ENCODE measurements around the gene CTNS.
A peak's percentile ranks its signal among the peaks of the same experiment; 100 is the strongest.

CTNS gene

DNA sequence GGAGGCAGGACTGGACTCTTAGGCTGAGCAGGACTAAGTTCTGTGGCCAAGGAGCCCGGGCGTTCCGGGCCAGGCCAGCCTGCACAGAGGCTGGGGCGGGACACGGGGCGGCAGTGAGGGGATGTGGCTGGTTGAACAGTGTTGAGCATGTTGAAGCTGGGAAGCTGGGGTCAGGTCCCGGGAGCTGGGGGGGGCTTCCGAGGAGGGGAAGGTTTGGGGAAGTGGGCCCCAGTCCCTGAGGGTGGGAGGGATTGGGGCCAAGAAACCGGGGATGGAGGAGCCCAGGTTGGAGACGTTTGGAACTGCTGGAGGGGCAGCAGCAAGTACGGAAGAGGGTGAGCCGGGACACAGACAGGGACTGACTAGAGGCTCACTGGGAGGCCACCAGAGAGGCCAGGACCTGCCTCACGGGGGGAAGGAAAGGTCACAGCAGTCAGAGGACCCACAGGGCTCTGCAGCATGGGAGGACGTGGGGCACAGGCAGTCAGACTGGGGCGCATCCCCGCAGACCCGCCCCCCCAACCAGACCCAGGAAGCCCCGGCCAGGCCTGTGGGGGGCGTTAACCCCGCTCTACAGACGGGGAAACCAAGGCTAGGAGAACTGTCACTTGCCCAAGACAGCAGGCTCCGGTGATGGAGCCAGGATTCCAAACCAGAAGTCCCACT, 22.4 kb downstream of the CTNS start:
- DNase-seq (ENCODE audit: low read depth in 2 of 2) = no peak

DNA sequence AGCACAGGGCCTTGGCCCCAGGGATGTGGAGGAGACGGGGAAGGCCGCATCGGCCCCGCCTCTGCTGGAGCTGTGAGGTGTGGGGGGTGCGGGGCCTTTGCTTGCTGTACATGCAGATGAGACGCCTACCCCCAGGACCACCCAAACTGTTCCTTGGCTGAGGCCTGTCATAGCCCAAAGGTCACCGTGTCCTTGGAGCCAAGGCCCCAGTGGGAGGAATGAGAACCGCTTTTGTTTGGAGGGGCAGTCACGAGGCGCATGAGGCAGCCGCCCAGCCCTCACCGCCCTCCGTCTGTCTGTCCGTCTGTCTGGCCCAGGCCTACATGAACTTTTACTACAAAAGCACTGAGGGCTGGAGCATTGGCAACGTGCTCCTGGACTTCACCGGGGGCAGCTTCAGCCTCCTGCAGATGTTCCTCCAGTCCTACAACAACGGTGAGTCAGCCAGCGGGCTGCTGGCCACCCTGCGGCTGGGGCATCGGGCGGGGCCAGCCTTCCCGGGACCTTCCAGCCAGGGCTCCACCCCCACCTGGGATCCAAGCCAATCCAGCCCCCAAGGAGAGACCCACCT, 23.1 kb downstream of the CTNS start:
- no peak for DNase-seq (ENCODE audit: low read depth in 2 of 2)

DNA sequence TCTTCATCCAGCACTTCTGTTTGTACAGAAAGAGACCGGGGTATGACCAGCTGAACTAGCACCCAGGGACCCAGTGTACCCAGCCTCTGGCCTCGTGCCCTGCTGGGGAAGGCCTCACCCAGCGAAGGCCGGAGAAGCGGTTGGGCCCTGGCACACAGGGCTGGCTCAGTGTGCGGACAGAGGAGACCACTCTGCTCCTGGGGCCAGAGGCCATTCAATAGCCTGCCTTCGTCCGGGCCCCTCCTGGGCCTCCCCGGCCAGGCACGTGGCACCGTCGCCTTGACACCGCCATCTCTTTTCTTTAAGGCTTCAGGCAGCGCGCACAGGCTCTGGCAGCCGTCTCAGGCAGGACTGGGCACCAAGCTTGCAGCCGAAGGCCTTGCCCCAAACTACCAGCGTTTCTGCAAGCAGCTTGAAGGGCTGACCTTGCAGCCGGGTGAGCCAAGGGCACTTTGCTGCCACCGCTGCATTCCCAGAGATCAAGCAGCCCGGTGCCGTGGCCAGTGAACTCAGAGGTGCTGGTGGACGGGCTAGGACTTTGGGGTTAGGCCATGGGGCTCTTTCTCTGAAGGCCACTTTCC, 23.8 kb downstream of the CTNS start:
- no peak for DNase-seq (ENCODE audit: low read depth in 2 of 2)

GRCh38 chr17:3663102-3664011, 26.8 kb downstream of the CTNS start:
- no peak for DNase-seq (ENCODE audit: low read depth in 2 of 2)

DNA sequence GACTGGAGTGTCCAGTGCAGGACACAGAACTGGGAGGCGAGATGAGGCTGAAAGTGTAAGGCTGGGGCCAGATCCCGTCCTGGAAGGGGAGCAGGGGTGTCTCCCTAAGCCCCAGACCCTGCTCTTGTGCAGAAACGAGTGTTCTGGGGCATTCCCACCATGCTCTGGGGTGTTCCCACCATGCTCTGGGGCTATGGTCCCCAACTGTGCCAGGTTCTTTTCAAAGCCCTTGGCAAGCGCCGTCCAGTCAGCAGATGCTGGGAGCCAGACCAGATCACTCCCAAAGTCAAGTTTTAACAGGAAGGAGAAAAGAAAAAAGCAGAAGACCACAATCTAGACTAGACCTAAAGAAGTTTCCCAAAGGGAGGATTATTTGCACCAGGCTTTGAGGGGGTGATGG, 29.3 kb downstream of the CTNS start:
- no peak for DNase-seq (ENCODE audit: low read depth in 2 of 2)

DNA sequence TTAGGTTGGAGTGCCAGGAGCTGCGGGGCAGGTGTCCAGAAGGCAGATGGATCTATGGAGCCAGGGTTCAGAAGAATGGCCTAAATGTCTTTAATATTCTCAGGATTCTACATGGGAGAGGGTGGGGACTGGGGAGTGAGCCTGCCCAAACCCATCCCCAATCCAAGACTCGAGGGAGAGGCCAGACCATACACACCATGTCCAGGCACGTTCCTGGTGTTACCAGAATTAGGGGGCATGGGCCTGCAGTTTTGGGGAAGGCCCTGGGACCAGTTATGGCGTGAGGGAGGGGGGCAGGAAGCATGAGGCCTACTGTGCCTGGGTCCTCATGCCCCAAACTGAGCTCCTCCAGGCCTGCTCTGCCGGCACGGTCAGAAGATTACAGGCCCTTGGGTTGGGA, 30.0 kb downstream of the CTNS start:
- DNase-seq (ENCODE audit: low read depth in 2 of 2) = no peak

DNA sequence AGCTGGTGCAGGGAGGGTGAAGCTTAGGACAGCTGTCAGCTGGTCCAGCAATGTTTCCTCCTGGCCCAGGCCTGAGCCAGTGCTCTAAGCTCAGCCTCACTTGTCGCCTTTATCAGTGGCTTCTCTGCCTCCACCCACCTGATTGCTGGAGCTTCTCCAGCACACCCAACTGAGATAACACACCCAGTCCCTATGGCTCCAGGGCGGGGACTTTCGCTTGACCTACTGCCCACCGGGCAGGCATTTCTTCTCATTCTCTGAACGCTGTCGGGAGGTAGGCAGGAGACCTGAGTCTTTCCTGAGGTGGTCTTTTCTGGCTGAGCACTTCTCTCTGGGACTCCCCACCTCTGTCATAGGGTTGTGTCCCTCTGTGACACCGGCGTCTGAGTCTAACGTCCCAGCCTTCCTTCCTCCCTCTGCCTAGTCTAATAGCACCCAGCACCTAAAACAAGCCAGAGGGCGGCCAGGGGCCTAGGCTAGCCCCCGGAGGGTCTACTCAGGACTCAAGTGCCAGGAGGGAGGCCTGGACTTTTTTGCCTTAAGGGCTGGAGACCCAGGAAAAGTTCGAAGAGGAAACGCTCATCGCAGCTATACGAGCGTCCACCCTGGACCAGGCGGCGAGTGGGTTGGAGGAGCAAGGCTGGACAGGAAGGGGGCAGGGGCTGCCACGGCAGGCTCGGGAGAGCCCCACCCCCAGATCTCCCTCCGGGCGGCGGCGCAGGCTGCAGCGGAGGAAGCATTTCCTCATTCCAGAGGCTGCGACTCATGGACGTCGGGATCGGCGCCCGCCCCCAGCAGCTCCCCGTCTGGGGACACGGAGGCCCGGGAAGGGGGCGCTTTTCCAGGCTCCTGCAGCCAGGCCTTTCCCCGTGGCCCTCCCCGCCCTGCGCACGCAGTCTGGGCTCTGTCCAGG, 31.1 kb downstream of the CTNS start:
- DNase-seq (ENCODE audit: low read depth in 2 of 2) = no peak

DNA sequence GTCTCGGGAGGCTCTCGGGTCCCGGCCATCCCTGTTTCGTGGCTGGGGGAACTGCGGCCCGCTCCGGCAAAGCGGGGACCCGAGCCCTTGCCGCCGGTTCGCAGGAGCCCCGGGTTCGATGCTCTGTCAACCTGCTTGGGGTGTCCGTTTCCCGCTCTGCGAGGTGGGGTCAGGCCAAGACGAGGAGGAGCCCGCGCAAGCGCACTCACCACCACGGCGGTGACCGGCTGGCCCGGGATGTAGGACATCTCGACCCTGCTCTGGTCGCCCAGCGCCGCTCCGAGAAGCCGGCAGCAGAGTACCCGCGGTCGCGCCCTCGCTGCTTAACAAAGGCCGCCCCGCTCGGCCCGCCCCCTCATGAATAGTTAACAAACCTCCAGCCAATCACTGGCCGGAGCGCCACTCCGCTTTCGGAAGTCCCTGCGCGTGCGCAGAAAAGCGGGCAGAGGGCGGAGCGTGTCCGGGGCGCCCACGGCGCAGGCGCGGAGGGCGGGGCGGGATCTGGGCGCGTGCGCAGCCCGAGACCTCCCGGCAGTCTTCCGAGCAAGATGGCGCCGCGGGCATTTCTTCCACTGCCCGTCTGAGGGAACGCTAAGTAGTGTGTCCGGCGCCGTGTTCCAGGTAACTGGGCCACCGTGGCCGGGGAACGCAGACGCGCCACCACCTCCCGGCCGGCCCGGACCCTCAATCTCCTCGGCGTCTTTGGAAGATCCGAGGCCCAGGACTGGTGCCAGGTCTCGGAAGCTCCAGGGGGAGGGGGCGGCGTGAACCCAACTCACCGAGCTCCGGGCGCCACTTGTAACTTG, 31.9 kb downstream of the CTNS start, which contains the start of the genes EMC6 and TAX1BP3:
Gene EMC6 (plus strand): TSS at position 534 of the 806 bp plus-strand sequence. CDS start 335 bp downstream, outside the sequence.
Gene TAX1BP3 (minus strand): TSS at position 300 of the 806 bp plus-strand sequence. CDS start 52 bp downstream, at position 248.
- peak; percentile 96 for DNase-seq (ENCODE audit: low read depth in 2 of 2)

DNA sequence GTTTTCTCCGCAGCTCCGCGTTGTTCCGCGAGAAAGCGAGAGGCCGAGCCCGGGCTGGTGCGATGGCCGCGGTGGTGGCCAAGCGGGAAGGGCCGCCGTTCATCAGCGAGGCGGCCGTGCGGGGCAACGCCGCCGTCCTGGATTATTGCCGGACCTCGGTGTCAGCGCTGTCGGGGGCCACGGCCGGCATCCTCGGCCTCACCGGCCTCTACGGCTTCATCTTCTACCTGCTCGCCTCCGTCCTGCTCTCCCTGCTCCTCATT, 32.5 kb downstream of the CTNS start:
- DNase-seq (ENCODE audit: low read depth in 2 of 2) = no peak

DNA sequence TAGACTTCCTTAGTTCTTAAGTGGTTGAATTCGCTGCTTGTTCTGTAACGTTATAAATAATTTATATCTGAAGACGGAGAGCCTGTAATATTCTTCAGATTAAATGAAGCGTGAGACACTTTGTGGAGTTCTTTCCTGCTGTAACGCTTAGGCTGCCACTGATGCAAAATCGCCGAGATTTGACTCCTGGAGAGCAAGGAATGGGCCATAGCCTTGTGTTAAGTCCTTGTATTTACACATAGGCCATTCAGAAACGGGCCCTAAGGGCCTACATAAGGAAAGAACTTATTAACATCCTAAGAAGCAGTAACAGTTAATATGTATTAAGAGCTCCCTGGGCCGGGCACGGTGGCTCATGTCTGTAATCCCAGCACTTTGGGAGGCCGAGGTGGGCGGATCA, 33.0 kb downstream of the CTNS start:
- no peak for DNase-seq (ENCODE audit: low read depth in 2 of 2)

DNA sequence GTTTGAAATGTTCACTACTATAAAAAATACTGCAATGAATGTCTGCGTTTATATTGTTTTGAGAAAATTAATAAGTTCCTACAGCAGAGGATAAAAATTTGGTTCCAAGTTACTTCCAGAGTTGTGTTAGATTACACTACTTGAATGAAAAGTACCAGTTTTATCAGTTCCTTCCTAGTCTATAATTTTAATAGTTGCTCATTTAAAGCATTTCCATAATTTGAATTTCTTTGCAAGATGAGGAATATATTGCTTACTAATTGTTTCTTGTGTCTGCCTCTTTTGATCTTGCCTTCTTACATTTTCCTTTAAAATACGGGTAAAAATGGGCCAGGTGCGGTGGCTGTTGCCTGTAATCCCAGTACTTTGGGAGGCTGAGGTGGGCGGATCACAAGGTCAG, 36.0 kb downstream of the CTNS start:
- no peak for DNase-seq (ENCODE audit: low read depth in 2 of 2)

DNA sequence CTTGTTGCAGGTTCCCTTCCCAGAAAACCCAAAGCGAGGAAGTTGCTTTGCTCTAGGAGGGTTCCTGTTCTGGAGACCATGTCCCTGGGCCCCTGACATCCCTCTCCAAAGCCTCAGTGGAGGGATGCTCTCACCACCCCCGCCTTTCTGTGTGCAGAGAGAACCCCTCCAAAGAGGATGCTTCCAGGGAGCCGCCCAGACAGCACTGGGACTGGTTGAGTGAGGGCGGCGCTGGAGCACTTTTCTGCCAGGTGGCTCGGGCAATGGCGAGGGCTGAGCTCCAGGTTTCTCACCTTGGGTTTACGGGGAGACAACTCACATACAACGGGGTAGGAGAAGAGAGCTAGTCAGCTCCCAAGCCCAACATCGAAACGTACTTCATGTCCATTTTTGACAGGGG, 39.3 kb downstream of the CTNS start:
- DNase-seq (ENCODE audit: low read depth in 2 of 2) = no peak

- DNase-seq (ENCODE audit: low read depth in 2 of 2) = no peak
These were observed 41.7 kb downstream of the CTNS start for GRCh38 chr17:3678095-3678820.

DNA sequence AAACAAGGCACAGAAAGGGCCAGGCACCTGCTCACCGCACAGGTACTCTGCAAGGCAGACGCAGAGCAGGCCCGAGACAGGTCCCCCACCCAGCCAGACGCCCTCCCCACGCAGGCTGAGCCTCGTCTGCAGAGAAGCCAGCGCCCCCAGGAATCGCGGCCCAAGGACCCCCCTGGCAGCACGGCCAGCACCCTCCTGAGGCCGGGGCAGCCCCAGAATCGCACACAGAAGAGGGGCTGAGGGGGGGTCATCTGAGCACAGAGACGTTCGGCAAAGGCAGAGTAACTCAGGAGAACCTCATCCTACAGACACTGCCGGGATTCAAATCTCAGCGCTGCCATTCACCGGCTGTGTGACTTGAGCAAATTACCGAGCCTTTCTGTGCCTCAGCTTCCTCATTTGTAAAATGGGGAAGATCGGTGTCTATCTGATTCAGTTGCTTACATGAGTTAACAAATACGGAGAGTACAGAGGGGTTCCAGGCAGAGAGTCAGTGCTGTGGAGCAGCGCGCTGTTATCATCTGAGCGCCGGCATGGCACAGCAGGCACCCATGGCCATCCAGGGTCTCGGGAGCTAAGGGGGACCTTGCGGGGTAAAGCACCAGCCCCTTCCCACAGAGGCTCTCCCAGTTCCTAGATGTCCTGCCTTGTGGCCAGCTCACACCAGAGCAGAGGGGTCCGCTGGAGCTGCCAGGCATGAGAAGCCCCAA, 42.4 kb downstream of the CTNS start:
- DNase-seq (ENCODE audit: low read depth in 2 of 2) = no peak

DNA sequence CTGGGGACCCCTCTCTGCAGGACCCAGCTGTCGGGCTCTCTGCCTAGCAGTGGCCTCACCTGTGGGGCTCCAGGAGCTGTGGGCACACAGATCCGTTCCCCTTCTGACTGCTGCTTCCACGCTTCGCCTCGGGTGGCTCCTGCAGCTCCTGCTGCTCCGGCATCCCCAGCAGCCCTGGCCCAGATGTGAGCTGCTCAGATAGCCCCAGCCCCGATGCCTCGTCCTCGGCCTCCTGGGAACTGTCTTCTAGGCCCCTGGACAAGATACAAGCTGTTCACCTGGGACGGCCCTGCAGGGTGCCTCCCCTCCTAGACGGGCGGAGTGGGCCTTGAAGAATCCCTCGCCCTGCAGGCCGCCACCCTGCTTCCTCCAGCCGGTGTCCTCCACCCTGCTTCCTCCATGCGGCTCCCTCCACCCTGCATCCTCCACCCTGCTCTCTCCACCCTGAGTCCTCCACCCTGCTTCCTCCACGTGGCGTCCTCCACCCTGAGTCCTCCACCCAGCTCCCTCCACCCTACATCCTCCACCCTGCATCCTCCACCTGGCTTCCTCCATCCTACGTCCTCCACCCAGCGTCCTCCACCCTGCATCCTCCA, 43.1 kb downstream of the CTNS start:
- DNase-seq (ENCODE audit: low read depth in 2 of 2) = no peak

GRCh38 chr17:3681057-3681456, 44.5 kb downstream of the CTNS start:
- DNase-seq (ENCODE audit: low read depth in 2 of 2) = no peak

GRCh38 chr17:3681565-3681964, 45.0 kb downstream of the CTNS start:
- DNase-seq (ENCODE audit: low read depth in 2 of 2) = no peak

DNA sequence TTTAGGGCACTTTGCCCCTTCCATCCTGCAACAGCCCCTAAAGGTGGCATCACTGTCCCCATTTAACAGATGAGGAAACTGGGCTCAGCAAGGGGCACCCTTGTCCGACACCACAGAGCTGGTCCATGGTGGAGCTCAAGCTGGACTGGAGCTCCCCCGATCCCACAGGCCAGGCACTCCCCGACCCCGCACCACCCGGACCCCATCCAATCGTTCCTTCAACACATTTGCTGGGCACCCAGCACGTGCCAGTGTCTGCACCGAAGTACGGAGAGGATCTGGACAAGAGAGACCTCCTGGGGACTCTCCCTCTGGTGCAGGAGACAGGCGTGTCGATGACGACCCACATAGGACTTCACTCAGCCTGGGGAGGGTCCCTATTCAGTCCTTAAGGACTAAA, 45.5 kb downstream of the CTNS start:
- DNase-seq (ENCODE audit: low read depth in 2 of 2) = no peak

GRCh38 chr17:3683054-3683511, 46.5 kb downstream of the CTNS start:
- peak; percentile 30 to 33 for DNase-seq (ENCODE audit: low read depth in 2 of 2)
